Effector memory CD4-positive, alpha-beta T cell (primary cell): ENCODE data around the gene LBH.

Source experiments
- DNase-seq, 3 donors: peaks; one replicate each; pipeline ENCODE4 v3.0.0-alpha.2; 2020
- H3K27ac ChIP-seq: 2 replicates; pipeline ENCODE4 v1.7.0; 2013; ENCODE audit warnings: mild to moderate bottlenecking, low read length, moderate library complexity; ENCODE audit not compliant: insufficient read depth, poor library complexity, severe bottlenecking
- H3K27me3 ChIP-seq: replicated peaks from 2 replicates; pipeline ENCODE4 v1.7.0; 2013; ENCODE audit warnings: mild to moderate bottlenecking, low read length; ENCODE audit not compliant: insufficient read depth, control insufficient read depth, poor library complexity, severe bottlenecking
- H3K36me3 ChIP-seq: 2 replicates; pipeline ENCODE4 v1.7.0; 2013; ENCODE audit warnings: mild to moderate bottlenecking, low read length, moderate library complexity; ENCODE audit not compliant: control insufficient read depth, insufficient read depth
- H3K4me1 ChIP-seq: 2 replicates; pipeline ENCODE4 v1.7.0; 2013; ENCODE audit warnings: low read length, mild to moderate bottlenecking; ENCODE audit not compliant: control insufficient read depth, insufficient read depth, poor library complexity, severe bottlenecking
- H3K4me3 ChIP-seq: 2 replicates; pipeline ENCODE4 v1.7.0; 2013; ENCODE audit warnings: low read length, low read depth, mild to moderate bottlenecking; ENCODE audit not compliant: insufficient read depth, poor library complexity, severe bottlenecking
- H3K9me3 ChIP-seq: 2 replicates; pipeline ENCODE4 v1.7.0; 2013; ENCODE audit warnings: mild to moderate bottlenecking, low read length, moderate library complexity; ENCODE audit not compliant: control insufficient read depth

Gene LBH

DNA sequence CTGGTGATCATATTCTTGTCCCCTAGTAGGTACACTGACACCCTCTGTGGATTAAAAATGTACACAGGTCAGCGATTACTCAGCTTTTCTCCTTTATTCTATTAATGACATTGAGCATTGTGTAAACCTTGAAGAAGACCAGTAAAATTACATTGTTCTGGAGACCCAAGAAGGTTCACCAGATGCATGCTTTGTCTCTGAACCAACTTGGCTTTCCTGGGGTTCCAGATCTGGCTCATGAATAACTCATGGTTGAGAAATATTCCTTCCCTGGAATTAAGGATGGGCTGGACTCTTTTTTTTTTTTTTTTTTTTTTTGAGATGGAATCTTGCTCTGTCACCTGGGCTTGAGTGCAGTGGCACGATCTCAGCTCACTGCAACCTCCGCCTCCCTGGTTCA is 11.9 kb downstream of the LBH start:
- Histone ChIP-seq H3K4me3 (no peak overlapping the region), H3K9me3 (no peaks in the 10 kb centered on the region), H3K36me3 (peaks cover 4% of the 10 kb centered on the region), H3K27me3 (no peaks in the 10 kb centered on the region), H3K27ac (no peak overlapping the region), H3K4me1 (peaks cover 52% of the 10 kb centered on the region)
- DNase-seq, result no peak

- Histone ChIP-seq H3K27ac (no peak overlapping the region), H3K9me3 (no peaks in the 10 kb centered on the region), H3K27me3 (no peaks in the 10 kb centered on the region), H3K4me1 (peaks cover 49% of the 10 kb centered on the region), H3K4me3 (no peak overlapping the region), H3K36me3 (peaks cover 4% of the 10 kb centered on the region)
- no peak for DNase-seq
Observed at GRCh38 chr2:30245364-30245763, 14.0 kb downstream of the LBH start.

DNA sequence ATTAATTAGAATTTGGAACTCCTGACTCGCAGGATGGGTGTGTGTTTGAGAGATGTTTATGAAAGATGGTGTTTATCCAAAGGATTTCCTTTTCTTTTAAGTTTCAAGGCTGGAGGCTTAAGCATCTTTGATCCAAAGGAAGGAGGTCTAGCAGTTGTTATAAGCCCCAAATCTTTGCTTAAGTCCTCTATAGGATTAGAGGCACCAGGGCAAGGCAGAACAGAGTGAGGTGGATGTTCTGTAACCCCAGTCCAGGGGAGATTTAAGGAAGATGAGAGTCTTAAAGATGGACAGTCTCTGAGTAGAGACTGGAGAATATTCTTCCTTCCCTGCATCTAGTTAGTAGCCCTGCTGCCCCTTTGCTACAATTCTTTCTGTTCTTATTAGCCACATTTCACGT is 17.5 kb downstream of the LBH start:
- Histone ChIP-seq H3K4me1 (peaks cover 67% of the 10 kb centered on the region), H3K27me3 (no peaks in the 10 kb centered on the region), H3K27ac (peak overlapping the region; percentile 26), H3K9me3 (no peaks in the 10 kb centered on the region), H3K36me3 (peaks cover 4% of the 10 kb centered on the region), H3K4me3 (no peak overlapping the region)
- no peak for DNase-seq

DNA sequence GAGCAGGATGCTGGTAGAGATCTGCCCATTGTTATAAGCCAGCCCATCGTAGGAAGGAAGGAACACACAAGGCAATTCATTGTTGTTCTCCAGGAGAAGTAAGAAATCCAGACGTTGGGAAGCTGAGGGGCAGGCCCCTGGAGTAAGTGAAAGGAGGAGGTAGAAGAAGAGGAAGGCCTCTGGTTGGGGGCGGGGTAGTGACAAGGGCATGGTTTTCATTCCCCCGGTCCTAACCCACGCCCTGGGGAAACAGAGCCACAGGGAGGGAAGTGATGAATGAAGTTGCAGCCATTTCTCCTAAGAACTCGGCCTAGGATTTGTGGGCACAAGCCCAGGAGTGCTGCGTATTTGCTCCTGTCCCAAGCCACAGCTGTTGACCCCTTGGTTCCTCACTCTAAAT is 18.0 kb downstream of the LBH start:
- Histone ChIP-seq H3K27ac (peak overlapping the region; percentile 33), H3K27me3 (no peaks in the 10 kb centered on the region), H3K9me3 (no peaks in the 10 kb centered on the region), H3K36me3 (peaks cover 4% of the 10 kb centered on the region), H3K4me1 (peaks cover 64% of the 10 kb centered on the region), H3K4me3 (no peak overlapping the region)
- DNase-seq, result no peak

DNA sequence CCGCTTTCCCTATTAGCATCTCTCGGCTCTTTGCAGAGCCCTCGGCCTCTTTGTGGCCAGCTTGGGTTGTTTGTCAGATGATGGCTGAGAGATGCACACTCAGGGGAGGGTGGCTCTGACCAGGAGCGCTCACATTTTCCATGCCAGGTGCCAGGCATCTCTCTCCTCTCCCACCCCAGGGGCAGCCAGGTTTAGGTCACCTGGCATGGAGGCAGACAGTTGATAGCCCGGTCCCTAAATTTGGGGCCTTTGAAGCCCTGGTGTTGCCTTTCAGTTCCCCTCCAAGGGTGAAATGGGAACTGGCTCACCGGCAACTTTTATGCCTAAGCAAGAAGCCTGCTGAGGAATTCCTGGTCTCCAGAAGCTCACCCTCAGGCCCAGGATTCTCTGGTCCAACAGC is 19.1 kb downstream of the LBH start:
- H3K9me3 ChIP-seq, result no peaks in the 10 kb centered on the region
- no peak for DNase-seq
- H3K4me3 ChIP-seq, result no peak overlapping the region
- H3K4me1 ChIP-seq, result peaks cover 72% of the 10 kb centered on the region
- peaks cover 2% of the 10 kb centered on the region for H3K36me3 ChIP-seq
- no peaks in the 10 kb centered on the region for H3K27me3 ChIP-seq
- H3K27ac ChIP-seq, result no peak overlapping the region

GRCh38 chr2:30252723-30253701 is 21.7 kb downstream of the LBH start:
- Histone ChIP-seq H3K27me3 (no peaks in the 10 kb centered on the region), H3K4me1 (peaks cover 89% of the 10 kb centered on the region), H3K27ac (peak overlapping the region; percentile 62), H3K4me3 (no peak overlapping the region), H3K9me3 (no peaks in the 10 kb centered on the region), H3K36me3 (peaks cover 25% of the 10 kb centered on the region)
- DNase-seq, result no peak

DNA sequence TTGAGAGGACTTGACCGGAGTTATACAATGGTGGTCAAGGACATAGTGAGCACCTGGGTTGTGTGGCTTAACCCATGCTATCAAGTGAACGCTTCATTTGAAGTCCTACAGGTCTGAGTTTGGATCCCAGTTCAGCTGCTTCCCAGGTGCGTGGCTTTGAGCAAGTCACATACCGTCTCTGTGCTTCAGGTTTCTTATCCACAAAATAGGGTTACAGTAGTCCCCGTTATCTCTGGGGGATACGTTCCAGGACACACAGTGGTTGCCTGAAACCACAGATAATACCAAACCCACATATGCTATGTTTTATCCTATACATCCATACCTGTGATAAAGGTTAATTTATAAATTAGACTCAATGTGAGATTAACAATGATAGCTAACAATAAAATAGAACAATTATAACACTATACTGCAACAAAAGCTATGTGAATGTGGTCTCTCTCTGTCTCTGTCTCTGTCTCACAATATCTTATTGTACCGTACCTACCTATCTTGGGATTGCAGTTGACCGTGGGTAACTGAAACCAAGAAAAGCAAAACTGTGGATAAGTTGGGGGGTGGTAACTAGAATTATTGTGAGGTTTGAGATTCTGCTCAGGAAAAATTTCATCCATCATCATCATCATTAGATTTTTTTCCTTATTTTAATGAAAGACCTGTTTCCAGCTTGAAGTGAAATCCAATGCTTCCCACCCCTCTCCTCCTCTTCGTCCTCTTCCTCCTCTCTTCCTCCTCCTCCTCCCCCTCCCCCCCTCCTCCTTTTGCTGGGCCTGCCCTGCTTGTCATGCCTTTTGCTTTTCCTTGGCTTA is 22.7 kb downstream of the LBH start:
- no peak overlapping the region for H3K4me3 ChIP-seq
- no peaks in the 10 kb centered on the region for H3K27me3 ChIP-seq
- peak overlapping the region; percentile 62 for H3K27ac ChIP-seq
- H3K36me3 ChIP-seq, result peaks cover 36% of the 10 kb centered on the region
- H3K9me3 ChIP-seq, result no peaks in the 10 kb centered on the region
- DNase-seq, result no peak
- H3K4me1 ChIP-seq, result peaks cover 87% of the 10 kb centered on the region

- Histone ChIP-seq H3K4me1 (peaks cover 84% of the 10 kb centered on the region), H3K4me3 (no peak overlapping the region), H3K9me3 (no peaks in the 10 kb centered on the region), H3K27me3 (no peaks in the 10 kb centered on the region), H3K36me3 (peaks cover 42% of the 10 kb centered on the region), H3K27ac (peak overlapping the region; percentile 54)
- no peak for DNase-seq
Observed at GRCh38 chr2:30254685-30255001, 23.3 kb downstream of the LBH start.

DNA sequence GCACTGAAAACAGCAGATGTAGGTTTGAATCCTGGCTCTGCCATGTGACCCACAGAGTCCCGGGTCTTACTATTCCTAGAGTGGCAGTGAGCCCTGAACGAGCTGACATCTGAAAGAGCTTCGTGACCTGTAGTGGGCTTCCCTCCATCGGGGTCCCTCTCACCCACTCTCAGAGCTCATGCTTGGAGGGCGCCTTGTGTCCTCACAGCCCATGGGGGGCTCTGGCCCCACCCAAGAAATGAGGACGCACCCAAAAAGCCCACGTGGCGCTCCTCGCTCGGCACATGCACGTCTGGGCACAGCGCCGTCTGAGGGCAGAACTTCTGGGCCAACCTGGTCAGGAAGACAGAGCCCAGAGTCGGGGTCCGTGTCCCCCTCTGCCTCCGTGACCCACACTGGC is 23.7 kb downstream of the LBH start:
- H3K27me3 ChIP-seq, result no peaks in the 10 kb centered on the region
- no peak for DNase-seq
- H3K4me1 ChIP-seq, result peaks cover 84% of the 10 kb centered on the region
- peak overlapping the region; percentile 54 for H3K27ac ChIP-seq
- peaks cover 45% of the 10 kb centered on the region for H3K36me3 ChIP-seq
- no peaks in the 10 kb centered on the region for H3K9me3 ChIP-seq
- H3K4me3 ChIP-seq, result no peak overlapping the region
